ENCODE results near the gene MICA.
"Not testable (repeated sequence)": the region's sequence is repeated elsewhere in the genome, so short reads cannot be mapped to it uniquely, and the experiment has no call there.

Gene MICA

DNA sequence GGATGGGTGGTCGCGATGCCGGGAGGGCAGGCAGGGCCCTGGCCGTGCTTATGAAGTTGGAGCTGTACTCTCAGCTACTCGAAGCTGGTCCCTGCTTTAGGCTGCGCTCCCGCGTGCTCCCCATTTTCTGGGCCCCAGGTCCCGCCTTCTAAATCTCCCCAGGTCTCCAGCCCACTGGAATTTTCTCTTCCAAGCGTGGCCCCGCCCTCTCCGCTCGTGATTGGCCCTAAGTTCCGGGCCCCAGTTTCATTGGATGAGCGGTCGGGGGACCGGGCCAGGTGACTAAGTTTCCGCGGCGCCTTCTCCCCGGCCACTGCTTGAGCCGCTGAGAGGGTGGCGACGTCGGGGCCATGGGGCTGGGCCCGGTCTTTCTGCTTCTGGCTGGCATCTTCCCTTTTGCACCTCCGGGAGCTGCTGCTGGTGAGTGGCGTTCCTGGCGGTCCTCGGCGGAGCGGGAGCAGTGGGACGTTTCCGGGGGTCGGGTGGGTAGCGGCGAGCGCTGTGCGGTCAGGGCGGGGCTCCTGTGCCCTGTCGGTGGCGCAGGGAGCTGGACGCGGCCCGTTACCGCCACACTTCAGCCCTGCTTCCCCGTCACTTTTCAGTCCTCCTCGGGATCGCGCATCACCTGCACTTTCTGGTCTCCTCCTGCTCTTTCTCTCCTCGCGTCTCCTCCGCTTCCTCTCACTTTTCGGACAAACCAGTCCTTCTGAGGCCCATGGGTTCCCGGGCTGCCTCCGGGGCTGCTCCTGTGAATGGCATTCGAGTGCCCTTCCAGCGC lies at the start of gene MICA:
MICA (plus strand) TSS at position 313 of the 778 bp plus-strand sequence; CDS start at position 351, 38 bp downstream.
- DNase-seq: peak in 51 of 56 donors; percentile 8 to 87 (median 48)

- no peak for DNase-seq
Measured at GRCh38 chr6:31354158-31354863, 49.1 kb upstream of the MICA start.

DNA sequence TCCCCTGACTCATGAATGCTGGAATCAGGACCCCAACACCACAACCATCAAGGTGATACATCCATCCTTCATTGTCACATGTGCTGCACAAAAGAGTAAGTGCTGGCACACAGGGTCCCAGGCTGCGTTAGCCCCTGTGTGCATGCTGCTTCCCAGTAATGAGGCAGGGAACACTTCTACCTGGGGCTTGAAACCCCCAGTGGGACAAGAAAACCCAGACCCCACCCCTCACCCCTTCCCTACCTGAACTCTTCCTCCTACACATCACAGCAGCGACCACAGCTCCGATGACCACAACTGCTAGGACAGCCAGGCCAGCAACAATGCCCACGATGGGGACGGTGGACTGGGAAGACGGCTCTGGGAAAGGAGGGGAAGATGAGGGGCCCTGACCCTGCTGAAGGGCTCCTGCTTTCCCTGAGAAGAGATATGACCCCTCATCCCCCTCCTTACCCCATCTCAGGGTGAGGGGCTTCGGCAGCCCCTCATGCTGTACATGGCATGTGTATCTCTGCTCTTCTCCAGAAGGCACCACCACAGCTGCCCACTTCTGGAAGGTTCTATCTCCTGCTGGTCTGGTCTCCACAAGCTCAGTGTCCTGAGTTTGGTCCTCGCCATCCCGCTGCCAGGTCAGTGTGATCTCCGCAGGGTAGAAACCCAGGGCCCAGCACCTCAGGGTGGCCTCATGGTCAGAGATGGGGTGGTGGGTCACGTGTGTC lies 48.4 kb upstream of the MICA start:
- DNase-seq: no peak

DNA sequence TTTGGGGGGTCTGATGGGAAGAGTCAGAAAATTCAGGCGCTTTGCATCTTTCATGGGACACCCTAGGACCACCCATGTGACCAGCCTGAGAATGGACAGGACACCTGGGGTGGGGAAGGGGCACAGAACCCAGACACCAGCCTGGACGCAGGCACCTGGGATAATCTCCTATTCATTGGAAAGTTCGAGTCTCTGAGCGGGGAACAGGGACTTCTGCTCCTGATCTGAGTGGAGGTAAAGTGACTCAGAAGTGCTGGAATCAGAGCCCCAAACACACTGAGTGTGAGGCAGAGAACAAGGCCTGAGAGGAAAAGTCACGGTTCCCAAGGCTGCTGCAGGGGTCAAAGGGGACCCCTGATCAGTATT lies 47.8 kb upstream of the MICA start:
- DNase-seq: no peak

GRCh38 chr6:31356216-31356945 lies 47.0 kb upstream of the MICA start:
- DNase-seq: peak in 3 of 56 donors; percentile 2 to 22 (median 19)

DNA sequence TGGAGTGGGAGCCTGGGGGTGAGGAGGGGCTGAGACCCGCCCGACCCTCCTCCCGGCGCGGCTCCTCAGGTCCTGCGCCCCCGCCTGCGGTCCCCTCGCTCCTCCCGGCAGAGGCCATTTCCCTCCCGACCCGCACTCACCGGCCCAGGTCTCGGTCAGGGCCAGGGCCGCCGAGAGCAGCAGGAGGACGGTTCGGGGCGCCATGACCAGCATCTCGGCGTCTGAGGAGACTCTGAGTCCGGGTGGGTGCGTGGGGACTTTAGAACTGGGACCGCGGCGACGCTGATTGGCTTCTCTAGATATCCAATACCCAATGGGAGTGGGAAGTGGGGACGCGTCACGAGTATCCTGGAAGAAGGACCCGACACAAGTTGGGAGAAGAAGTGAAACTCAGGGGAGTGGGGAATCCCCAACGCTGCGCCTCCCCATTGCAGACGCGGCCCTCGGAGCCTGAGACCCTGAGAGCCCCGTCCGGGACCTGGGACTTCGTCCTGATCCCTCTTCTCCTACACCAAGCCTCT lies 46.4 kb upstream of the MICA start, which contains the start of gene HLA-B:
HLA-B (minus strand) TSS at position 234 of the 521 bp plus-strand sequence; CDS start at position 213, 21 bp downstream.
- DNase-seq: peak in 49 of 56 donors; percentile 7 to 84 (median 54)

DNA sequence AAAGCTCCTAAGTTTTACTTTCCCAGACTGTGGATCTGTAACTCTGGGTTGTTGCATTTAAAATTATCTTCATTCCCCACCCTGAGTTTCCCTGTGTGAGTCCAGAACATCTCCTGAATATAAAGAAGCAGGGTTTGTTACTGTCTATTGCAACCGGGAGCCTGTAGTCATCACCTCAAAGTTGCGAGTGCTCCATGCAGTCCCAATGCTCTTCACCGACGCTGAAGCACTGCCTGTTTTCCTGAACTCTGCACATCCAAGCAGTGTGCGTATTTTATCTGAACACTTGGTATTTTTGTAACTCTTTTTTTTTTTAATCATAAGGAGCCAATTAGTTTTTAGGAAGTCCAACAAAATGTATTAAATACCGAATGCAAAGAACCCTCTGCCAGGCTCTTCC lies 45.5 kb upstream of the MICA start:
- DNase-seq: no peak

GRCh38 chr6:31358302-31358701 lies 45.1 kb upstream of the MICA start:
- DNase-seq: no peak

DNA sequence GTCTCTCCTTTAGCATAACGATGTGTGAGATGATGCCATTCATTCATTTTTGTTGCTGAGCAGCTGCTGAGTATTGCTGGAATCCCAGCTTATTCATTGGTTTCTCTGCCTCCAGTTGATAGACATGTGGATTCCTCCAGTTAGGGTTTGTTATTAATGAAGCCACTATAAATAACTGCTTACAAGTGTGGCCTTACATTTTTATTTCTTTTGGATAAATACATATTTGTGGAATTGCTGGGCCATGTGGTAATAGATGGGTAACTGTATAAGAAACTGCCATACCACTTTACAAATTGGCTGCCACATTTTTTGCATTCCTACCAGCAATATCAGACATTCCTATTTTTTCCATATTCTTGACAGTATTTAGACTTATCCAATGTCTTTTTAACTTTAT lies 43.8 kb upstream of the MICA start:
- DNase-seq: no peak

- no peak for DNase-seq
Measured at GRCh38 chr6:31362751-31363150, 40.6 kb upstream of the MICA start.

DNA sequence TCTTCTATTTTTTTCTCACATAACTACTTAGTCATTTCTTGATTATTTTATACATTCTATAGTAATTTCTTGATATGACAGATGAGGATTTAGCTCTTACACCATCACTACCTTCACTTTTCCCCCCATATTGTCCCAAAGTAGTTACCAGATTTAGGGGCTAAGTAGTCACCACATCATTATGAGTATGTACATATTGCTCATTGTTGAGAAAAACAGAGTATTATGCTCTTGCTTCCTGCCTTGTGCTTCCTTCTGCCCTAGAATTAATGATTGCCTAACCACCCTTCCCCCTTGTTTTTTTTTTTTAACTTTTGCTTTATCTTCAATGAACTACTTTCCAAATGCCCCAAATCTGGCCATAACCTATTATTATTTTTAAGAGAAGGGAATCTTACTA lies 39.6 kb upstream of the MICA start:
- no peak for DNase-seq

DNA sequence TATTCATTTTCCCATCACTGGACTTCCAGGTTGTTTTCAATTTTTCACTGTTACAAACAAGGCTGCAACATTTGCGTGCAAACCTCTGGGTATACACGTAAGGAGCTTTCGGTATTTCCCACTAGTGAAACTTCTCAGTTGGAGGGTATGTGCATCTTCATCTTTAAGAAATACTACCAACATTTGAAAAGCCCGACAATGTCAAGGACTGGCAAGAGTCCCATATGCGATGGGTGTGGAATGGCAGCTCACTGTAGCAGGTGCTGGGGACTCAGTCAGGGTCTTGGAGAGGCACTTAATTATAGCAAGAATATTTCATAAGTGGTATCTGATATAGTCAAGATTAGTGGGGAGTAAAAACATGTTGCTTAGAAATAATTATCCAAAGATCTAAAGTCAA lies 37.5 kb upstream of the MICA start:
- DNase-seq: no peak

GRCh38 chr6:31366693-31367470 lies 36.5 kb upstream of the MICA start:
- DNase-seq: peak in 53 of 56 donors; percentile 14 to 91 (median 68)

GRCh38 chr6:31368461-31368860 lies 34.9 kb upstream of the MICA start:
- no peak for DNase-seq

GRCh38 chr6:31374118-31374517 lies 29.3 kb upstream of the MICA start:
- not testable (repeated sequence) for DNase-seq

DNA sequence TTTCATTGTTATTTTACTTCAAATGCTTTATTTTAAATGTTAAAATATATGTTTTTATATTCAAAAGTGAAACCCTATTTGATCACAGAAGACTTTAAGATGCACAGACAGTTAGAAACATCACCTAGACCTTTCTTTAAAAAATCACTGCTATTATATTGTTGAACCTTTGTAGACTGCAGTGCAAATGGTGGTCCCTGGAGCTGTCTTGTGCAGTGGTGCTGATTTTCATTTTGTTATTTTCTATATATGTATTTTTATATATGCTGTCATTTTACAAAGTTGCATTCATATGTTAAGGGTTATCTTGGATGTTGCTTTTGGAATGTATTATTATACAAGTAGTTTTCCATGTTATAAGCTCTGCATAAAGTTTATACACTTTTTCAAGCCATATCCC lies 27.7 kb upstream of the MICA start:
- DNase-seq: no peak

DNA sequence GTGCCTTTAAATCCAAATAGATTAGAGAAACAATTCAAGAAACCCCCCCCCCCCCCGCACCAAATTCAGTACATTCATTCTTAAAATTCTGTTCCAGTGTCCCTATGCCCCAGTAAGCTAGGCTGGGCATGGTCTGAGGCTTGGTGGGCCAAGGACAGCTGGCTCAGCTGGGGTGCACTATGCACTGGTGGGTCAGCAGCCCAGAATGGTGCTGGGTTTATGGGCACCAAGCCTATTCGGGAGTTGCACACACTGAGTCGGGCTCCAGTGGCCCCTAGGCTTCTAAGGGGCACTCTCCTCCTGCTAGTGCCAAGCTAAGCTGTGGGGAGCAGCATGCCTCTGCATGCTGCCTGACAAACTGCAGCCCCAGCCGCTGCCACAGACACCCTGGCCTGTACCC lies 26.4 kb upstream of the MICA start:
- no peak for DNase-seq

- no peak for DNase-seq
Measured at GRCh38 chr6:31378062-31378720, 25.2 kb upstream of the MICA start.

GRCh38 chr6:31378721-31379103 lies 24.7 kb upstream of the MICA start:
- no peak for DNase-seq

DNA sequence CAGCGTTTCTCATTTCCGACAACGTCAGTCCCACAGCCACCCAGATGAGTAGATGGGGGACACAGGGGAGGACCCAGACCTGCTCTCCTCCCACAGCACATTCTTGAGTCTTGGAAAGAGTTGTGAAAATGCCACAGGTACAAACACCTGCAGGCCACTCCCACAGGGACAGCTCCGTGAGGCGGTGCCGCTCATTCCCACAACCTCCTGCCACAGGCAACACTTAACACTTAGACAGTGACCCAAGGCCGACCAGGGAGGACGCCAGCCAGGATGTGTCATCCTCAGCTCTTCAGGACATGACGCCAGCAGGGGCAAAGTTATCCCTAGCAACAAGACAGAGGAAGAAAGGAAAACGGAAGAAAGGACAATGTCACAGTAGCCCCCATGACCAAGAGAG lies 23.5 kb upstream of the MICA start:
- DNase-seq: no peak

All from nucleus accumbens (tissue), 56 donors.